ENCODE measurements around the gene EGFL8. TPM values are rescaled to one million over a fixed set of nuclear protein-coding genes. Genes with fewer than 3 reads are reported as not detected.

EGFL8 gene
- total and polyA plus RNA-seq, 12 donors = 6.7 to 32.8 (median 8.4) TPM

DNA sequence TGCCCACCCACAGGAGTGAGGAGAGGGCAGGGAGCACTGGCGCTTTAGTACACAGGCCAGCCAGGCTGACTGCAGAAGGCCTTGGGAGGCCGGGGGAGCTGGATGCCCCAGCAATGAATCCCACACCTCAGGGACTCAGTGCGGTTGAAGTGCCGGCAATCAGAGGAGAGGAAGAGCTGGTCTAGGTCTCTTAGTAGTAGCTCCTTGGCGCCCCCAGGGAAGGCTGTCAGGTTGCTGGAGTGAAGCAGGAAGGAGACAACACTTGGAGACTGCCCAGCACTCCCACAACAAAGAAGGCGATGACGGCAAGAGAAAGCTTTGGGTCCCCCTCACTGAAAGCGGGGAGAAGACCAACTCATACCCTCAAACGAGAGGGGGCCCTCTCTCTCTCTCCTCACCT is 46.9 kb upstream of the EGFL8 start:
- DNase-seq = no peak
- no peak overlapping the region for H3K27ac ChIP-seq
- H3K4me3 ChIP-seq = no peak overlapping the region
- H3K36me3 ChIP-seq = peaks cover 0 to 78% (median 46%) of the 10 kb centered on the region in 9 donors
- H3K9me3 ChIP-seq = no peaks in the 10 kb centered on the region
- no peak for ATAC-seq
- WGBS, 2 donors = 87 to 91% methylated on average over 9 of the region's 9 CpGs
- peaks cover 16 to 44% (median 35%) of the 10 kb centered on the region in 9 donors for H3K4me1 ChIP-seq
- intact Hi-C loops (cut with DNase I) = loop anchor here in 5 of 10 donors (5.0 to 10.0 kb wide), 4 partner anchors 35 to 127 kb away; partner anchors contain the start of genes PPT2 (in 2 of the 5) and PRRT1 (in 2 of the 5)
- H3K27me3 ChIP-seq = no peaks in the 10 kb centered on the region
- TF ChIP-seq, protein P1, sequence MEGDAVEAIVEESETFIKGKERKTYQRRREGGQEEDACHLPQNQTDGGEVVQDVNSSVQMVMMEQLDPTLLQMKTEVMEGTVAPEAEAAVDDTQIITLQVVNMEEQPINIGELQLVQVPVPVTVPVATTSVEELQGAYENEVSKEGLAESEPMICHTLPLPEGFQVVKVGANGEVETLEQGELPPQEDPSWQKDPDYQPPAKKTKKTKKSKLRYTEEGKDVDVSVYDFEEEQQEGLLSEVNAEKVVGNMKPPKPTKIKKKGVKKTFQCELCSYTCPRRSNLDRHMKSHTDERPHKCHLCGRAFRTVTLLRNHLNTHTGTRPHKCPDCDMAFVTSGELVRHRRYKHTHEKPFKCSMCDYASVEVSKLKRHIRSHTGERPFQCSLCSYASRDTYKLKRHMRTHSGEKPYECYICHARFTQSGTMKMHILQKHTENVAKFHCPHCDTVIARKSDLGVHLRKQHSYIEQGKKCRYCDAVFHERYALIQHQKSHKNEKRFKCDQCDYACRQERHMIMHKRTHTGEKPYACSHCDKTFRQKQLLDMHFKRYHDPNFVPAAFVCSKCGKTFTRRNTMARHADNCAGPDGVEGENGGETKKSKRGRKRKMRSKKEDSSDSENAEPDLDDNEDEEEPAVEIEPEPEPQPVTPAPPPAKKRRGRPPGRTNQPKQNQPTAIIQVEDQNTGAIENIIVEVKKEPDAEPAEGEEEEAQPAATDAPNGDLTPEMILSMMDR (IDR thresholded peaks at IDR 0.05) = no peak

DNA sequence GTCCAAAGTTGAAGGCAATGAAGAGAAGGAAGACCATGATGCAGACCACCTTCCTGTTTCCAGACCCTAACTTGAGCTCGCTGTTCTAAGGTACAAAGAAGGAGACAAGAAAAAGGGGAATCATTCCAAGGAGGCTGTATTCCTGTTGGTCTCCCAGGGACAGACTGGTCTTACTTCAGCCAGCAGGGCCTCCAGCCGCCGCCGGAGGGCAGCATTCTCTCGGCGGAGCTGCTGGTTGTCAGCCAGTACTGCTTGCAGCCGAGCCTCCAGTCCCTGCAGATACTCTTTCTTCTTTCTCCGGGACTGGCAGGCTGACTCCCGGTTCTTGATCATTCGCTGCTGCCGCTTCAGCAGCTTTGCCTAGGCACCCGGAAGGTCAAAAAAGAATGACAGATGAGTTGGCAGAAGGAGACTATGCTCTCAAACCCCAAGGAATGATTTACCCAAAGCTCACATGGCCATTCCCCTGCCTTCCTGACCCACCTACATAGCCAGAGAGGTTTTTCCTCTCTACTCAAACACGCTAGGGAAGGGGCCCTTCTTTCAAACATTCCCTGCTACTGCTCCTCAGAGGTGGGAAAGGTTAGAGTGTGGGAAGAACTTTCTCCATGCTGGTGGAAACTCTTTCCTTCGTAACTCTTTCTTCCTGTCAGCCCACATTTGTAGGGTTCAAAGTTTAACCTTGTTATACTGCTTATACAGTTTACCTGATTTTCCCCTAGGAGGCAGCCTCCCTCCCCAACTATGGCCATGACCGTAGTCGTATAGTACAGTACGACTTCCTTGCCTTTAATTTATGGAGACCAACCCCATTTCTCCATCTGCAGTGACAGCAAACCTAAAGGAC is 45.4 kb upstream of the EGFL8 start:
- no peaks in the 10 kb centered on the region for H3K27me3 ChIP-seq
- ATAC-seq (peak; percentile 73 to 88 (median 80)), DNase-seq (peak; percentile 86 to 88)
- peaks cover 0 to 93% (median 59%) of the 10 kb centered on the region in 9 donors for H3K36me3 ChIP-seq
- H3K9me3 ChIP-seq = no peaks in the 10 kb centered on the region
- WGBS, 2 donors = 20 to 22% methylated on average over 17 of the region's 17 CpGs
- H3K27ac ChIP-seq = peak overlapping the region in 9 of 10 donors; percentile 3 to 68 (median 51)
- intact Hi-C loops (cut with DNase I) = loop anchor here in 5 of 10 donors (5.0 to 10.0 kb wide), 4 partner anchors 33 to 126 kb away; partner anchors contain the start of genes PPT2 (in 2 of the 5) and PRRT1 (in 2 of the 5)
- H3K4me1 ChIP-seq = peaks cover 7 to 34% (median 20%) of the 10 kb centered on the region in 9 donors
- H3K4me3 ChIP-seq = no peak overlapping the region
- TF ChIP-seq, protein P1 (IDR thresholded peaks at IDR 0.05) = peak; percentile 80 to 97 (median 94)

DNA sequence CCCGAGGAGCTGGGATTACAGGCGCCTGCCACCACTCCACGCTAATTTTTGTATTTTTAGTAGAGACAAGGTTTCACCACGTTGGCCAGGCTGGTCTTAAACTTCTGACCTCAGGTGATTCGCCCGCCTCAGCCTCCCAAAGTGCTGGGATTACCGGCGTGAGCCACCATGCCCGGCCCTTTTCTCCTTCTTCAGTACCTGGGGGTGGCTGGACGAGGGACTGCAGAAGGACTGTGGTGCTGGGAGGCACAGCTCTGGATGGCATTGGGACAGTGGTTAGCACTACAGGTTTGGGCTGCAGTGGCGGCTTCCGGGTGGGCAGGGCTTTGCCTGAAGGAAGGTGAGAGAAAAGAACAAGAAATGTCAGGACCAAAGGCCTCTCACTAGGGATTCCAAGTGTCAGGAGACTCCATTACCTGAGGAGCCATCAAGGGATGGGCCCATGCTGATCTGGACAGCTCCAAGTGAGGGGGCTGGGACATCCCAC is 43.8 kb upstream of the EGFL8 start:
- Histone ChIP-seq H3K27me3 (no peaks in the 10 kb centered on the region), H3K36me3 (peaks cover 0 to 100% (median 74%) of the 10 kb centered on the region in 9 donors), H3K4me3 (no peak overlapping the region), H3K27ac (no peak overlapping the region), H3K4me1 (peaks cover 3 to 23% (median 12%) of the 10 kb centered on the region in 9 donors), H3K9me3 (no peaks in the 10 kb centered on the region)
- ATAC-seq = no peak
- WGBS, 2 donors = 96% methylated on average over 12 of the region's 12 CpGs
- intact Hi-C loops (cut with DNase I) = loop anchor here in 5 of 10 donors (5.0 to 10.0 kb wide), 3 partner anchors 37 to 54 kb away; partner anchors contain the start of genes AGPAT1 (in 3 of the 5), RNF5 (in 3 of the 5) and EGFL8 (in 1 of the 5)
- TF ChIP-seq, protein P1 (IDR thresholded peaks at IDR 0.05) = no peak
- no peak for DNase-seq

DNA sequence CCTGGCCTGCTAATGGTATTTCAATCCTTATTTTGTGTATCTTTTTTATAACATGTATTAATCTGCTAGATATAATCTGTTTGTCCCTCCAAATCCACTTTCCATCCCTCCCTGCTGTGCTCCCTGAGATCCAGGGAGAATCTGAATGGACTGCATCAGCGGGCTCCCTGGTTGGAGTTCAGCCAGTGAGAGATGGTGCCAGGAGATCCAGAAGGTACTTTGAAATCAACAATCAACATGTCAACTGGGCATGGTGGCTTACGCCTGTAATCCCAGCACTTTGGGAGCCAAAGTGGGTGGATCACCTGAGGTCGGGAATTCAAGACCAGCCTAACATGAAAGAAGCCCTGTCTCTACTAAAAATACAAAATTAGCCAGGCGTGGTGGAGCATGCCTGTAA is 40.7 kb upstream of the EGFL8 start:
- Histone ChIP-seq H3K4me3 (no peak overlapping the region), H3K4me1 (peaks cover 9 to 40% (median 29%) of the 10 kb centered on the region in 9 donors), H3K9me3 (no peaks in the 10 kb centered on the region), H3K27me3 (no peaks in the 10 kb centered on the region), H3K36me3 (peaks cover 0 to 86% (median 63%) of the 10 kb centered on the region in 9 donors), H3K27ac (no peak overlapping the region)
- WGBS, 2 donors = 81 to 85% methylated on average over 4 of the region's 4 CpGs
- TF ChIP-seq, protein P1 (IDR thresholded peaks at IDR 0.05) = no peak
- no peak for DNase-seq
- ATAC-seq = no peak
- intact Hi-C loops (cut with DNase I) = loop anchor here in 5 of 10 donors (5.0 to 10.0 kb wide), 3 partner anchors 34 to 51 kb away; partner anchors contain the start of genes AGPAT1 (in 3 of the 5), RNF5 (in 3 of the 5) and EGFL8 (in 1 of the 5)

Data from heart right ventricle (tissue), 16 donors.